Prostate gland (tissue), 2 donors: Measurements from ENCODE around the gene ANKRD39. TPM values are rescaled to one million over a fixed set of nuclear protein-coding genes. Genes with fewer than 3 reads are reported as not detected.

Source experiments
- DNase-seq: peaks from one replicate; pipeline ENCODE4 v3.0.0-alpha.2; 2019; ENCODE audit warnings: low spot score
- H3K27ac ChIP-seq, 2 donors: fragments of 200-600 bp; sonication (generic); 2 replicates each; pipeline ENCODE4 v1.5.1; 2017 to 2019
- H3K27me3 ChIP-seq: fragments of 200-600 bp; sonication (generic); replicated peaks from 2 replicates; pipeline ENCODE4 v1.5.1; 2019; ENCODE audit not compliant: insufficient read depth
- H3K36me3 ChIP-seq, 2 donors: fragments of 200-600 bp; sonication (generic); 1 replicate in 1 of 2; 2 replicates in 1 of 2; pipeline versions ENCODE4 v1.5.1 to v1.8.1; 2017 to 2019
- H3K4me1 ChIP-seq: fragments of 200-600 bp; sonication (generic); replicated peaks from 2 replicates; pipeline ENCODE4 v1.5.1; 2019
- H3K4me3 ChIP-seq, 2 donors: fragments of 200-600 bp; sonication (generic); 2 replicates each; pipeline ENCODE4 v1.5.1; 2017 to 2019
- H3K9me3 ChIP-seq: fragments of 200-600 bp; sonication (generic); 2 replicates; pipeline ENCODE4 v1.5.1; 2017
- CTCF ChIP-seq, 4 experiments: fragments of 200-600 bp in 2 of 4; fragments of 450-650 bp in 2 of 4; sonication (generic) in 2 of 4; IDR thresholded peaks; 1 replicate in 3 of 4; 2 replicates in 1 of 4; pipeline ENCODE4 v1.5.1; 2016 to 2019; ENCODE audit warnings: antibody characterized with exemption in 4 of 4, mild to moderate bottlenecking in 2 of 4, moderate library complexity in 2 of 4
- POLR2A ChIP-seq: fragments of 450-650 bp; IDR thresholded peaks from one replicate; pipeline ENCODE4 v1.6.1; 2016; ENCODE audit warnings: antibody characterized with exemption, mild to moderate bottlenecking
- POLR2AphosphoS5 ChIP-seq: sonication (generic); formaldehyde crosslinking; IDR thresholded peaks from one replicate; pipeline ENCODE4 v1.6.1; 2017; ENCODE audit warnings: antibody characterized with exemption
- WGBS: methylation state at CpG from one replicate; pipeline ENCODE4 v1.1.5; 2018; 5-methylcytosine and 5-hydroxymethylcytosine counted together
- intact Hi-C: fragments of 100-400 bp; cut with DNase I; formaldehyde crosslinking; loops from one replicate; pipeline ENCODE4 v1.14.2; 2022
- total RNA-seq, 2 donors: library from RNA; depleted of rRNA; stranded (reverse); fragments of >200 nt; gene quantifications; one replicate each; pipeline ENCODE4 v1.1.0, GENCODE V29; 2016

ANKRD39 gene
- total RNA-seq, 2 donors from 2014 or later, result 21.2 to 38.7 TPM

- intact Hi-C loops, result no loop called here
- Histone ChIP-seq H3K27ac (no peak overlapping the region), H3K9me3 (no peaks in the 10 kb centered on the region), H3K27me3 (no peaks in the 10 kb centered on the region), H3K4me3 (no peak overlapping the region), H3K4me1 (no peaks in the 10 kb centered on the region), H3K36me3 (no peaks in the 10 kb centered on the region)
- WGBS, result 92% methylated on average over 5 of the region's 5 CpGs
- DNase-seq, result no peak
- no peak for TF ChIP-seq CTCF (IDR thresholded peaks at IDR 0.05)
- no peak for TF ChIP-seq POLR2AphosphoS5
- TF ChIP-seq POLR2A, result no peak
Observed at GRCh38 chr2:96810783-96811192, 47.0 kb downstream of the ANKRD39 start.

- no peaks in the 10 kb centered on the region for H3K4me1 ChIP-seq
- no peak overlapping the region for H3K27ac ChIP-seq
- H3K27me3 ChIP-seq, result no peaks in the 10 kb centered on the region
- H3K9me3 ChIP-seq, result no peaks in the 10 kb centered on the region
- H3K4me3 ChIP-seq, result no peak overlapping the region
- intact Hi-C loops, result no loop called here
- 82% methylated on average over 12 of the region's 12 CpGs for WGBS
- H3K36me3 ChIP-seq, result no peaks in the 10 kb centered on the region
- no peak for DNase-seq
- TF ChIP-seq POLR2AphosphoS5 (no peak), POLR2A (no peak), CTCF (IDR thresholded peaks at IDR 0.05) (no peak)
Observed at GRCh38 chr2:96809951-96810782, 47.6 kb downstream of the ANKRD39 start.

- no peak for DNase-seq
- Histone ChIP-seq H3K9me3 (no peaks in the 10 kb centered on the region), H3K27me3 (no peaks in the 10 kb centered on the region), H3K27ac (no peak overlapping the region), H3K36me3 (no peaks in the 10 kb centered on the region), H3K4me1 (no peaks in the 10 kb centered on the region), H3K4me3 (no peak overlapping the region)
- 78% methylated on average over 13 of the region's 13 CpGs for WGBS
- intact Hi-C loops, result no loop called here
- TF ChIP-seq POLR2AphosphoS5, result no peak
- no peak for TF ChIP-seq CTCF (IDR thresholded peaks at IDR 0.05)
- TF ChIP-seq POLR2A, result no peak
Observed at GRCh38 chr2:96809216-96809882, 48.5 kb downstream of the ANKRD39 start.

- H3K4me3 ChIP-seq, result no peak overlapping the region
- H3K27me3 ChIP-seq, result no peaks in the 10 kb centered on the region
- no peaks in the 10 kb centered on the region for H3K4me1 ChIP-seq
- TF ChIP-seq CTCF (IDR thresholded peaks at IDR 0.05) (no peak), POLR2AphosphoS5 (peak; percentile 48)
- no peaks in the 10 kb centered on the region for H3K9me3 ChIP-seq
- H3K36me3 ChIP-seq, result no peaks in the 10 kb centered on the region
- intact Hi-C loops, result no loop called here
- peak overlapping the region in 1 of 2 donors; percentile 15 for H3K27ac ChIP-seq
- peak; percentile 75 for DNase-seq
- 54% methylated on average over 10 of the region's 10 CpGs for WGBS
Observed at GRCh38 chr2:96808176-96808837, 49.5 kb downstream of the ANKRD39 start.
